ENCODE results near the gene SHFL. TPM values are rescaled to one million over a fixed set of nuclear protein-coding genes. Genes with fewer than 3 reads are reported as not detected.
A peak's percentile ranks its signal among the peaks of the same experiment; 100 is the strongest.

The SHFL gene
- total RNA-seq, 1 experiment from 2014 or later, result 18.5 TPM

- Histone ChIP-seq H3K9ac (ENCODE audit: low read length) (no peak overlapping the region), H3K27ac (ENCODE audit: low read depth, low read length) (no peak overlapping the region), H4K20me1 (ENCODE audit: insufficient read depth) (no peaks in the 10 kb centered on the region), H3K79me2 (ENCODE audit: insufficient read depth, low read length) (no peaks in the 10 kb centered on the region), H3K9me2 (ENCODE audit: insufficient read depth) (no peaks in the 10 kb centered on the region), H2AFZ (ENCODE audit: low read depth, low read length, poor library complexity, severe bottlenecking) (no peak overlapping the region), H3K9me3 (ENCODE audit: control insufficient read depth in 1 of 2, insufficient read depth in 1 of 2, low read depth in 1 of 2, low read length in 2 of 2) (no peaks in the 10 kb centered on the region), H3K27me3 (ENCODE audit: insufficient read depth, low read length) (peaks cover 3% of the 10 kb centered on the region; the same call in 1 of the 2 replicates), H3K36me3 (ENCODE audit: control insufficient read depth in 1 of 2, insufficient read depth in 2 of 2, low read length in 2 of 2) (no peaks in the 10 kb centered on the region), H3K4me3 (replicated peaks in 1 of 2; ENCODE audit: low read depth in 1 of 2, low read length in 2 of 2) (no peak overlapping the region), H3K4me2 (ENCODE audit: low read length) (no peak overlapping the region), H3K4me1 (ENCODE audit: control insufficient read depth in 1 of 2, insufficient read depth in 2 of 2, low read length in 2 of 2) (peaks cover 0 to 1% of the 10 kb centered on the region in 2 experiments; a peak in 2 of 4 replicates)
- TF ChIP-seq CBX3 (IDR thresholded peaks at IDR 0.05; ENCODE audit: low read depth) (peak; percentile 72; the same call in 1 of the 2 replicates), CTCF (IDR thresholded peaks at IDR 0.05 in 2 of 3, conservative IDR thresholded peaks at IDR 0.05 in 1 of 3; ENCODE audit: borderline replicate concordance in 1 of 3, insufficient read depth in 1 of 3, low read depth in 2 of 3, low read length in 2 of 3) (peak; percentile 45 to 61 (median 56); a peak in 5 of 6 replicates), ELF1 (IDR thresholded peaks at IDR 0.05; ENCODE audit: borderline replicate concordance, low read depth) (no peak), RAD21 (IDR thresholded peaks at IDR 0.05; ENCODE audit: low read depth) (peak; percentile 68), ZNF274 (IDR thresholded peaks at IDR 0.05; ENCODE audit: low read depth, low read length) (no peak)
- ATAC-seq (peak; percentile 83), DNase-seq (ENCODE audit: low read depth, low spot score) (peak; percentile 40)
- CTCF ChIA-PET, result interaction anchor here (1.2 to 1.4 kb wide), 4 partner anchors 17 to 185 kb away, joined by 3 to 6 read pairs (median 4); no protein-coding TSS in a partner anchor
- intact Hi-C loops (cut with micrococcal nuclease), result no loop called here
- POLR2A ChIA-PET, result interaction anchor here (0.8 kb wide), 1 partner anchor 9 kb away, joined by 3 read pairs; no protein-coding TSS in a partner anchor
- no TSS peak for BruUV-seq (replicated peaks)
- RAD21 ChIA-PET (ENCODE audit: low non-redundant PET in 1 of 2, low total read pairs in 2 of 2, uncharacterized antibody in 2 of 2, unreplicated experiment in 2 of 2), result no interaction called here
Measured at GRCh38 chr19:10074153-10074552, 12.0 kb upstream of the SHFL start.

GRCh38 chr19:10076535-10076934 is 9.6 kb upstream of the SHFL start:
- ChIA-PET CTCF (no interaction called here), POLR2A (no interaction called here), RAD21 (ENCODE audit: low non-redundant PET in 1 of 2, low total read pairs in 2 of 2, uncharacterized antibody in 2 of 2, unreplicated experiment in 2 of 2) (no interaction called here)
- Histone ChIP-seq H3K4me1 (ENCODE audit: control insufficient read depth in 1 of 2, insufficient read depth in 2 of 2, low read length in 2 of 2) (peaks cover 0 to 2% of the 10 kb centered on the region in 2 experiments; a peak in 1 of 4 replicates), H4K20me1 (ENCODE audit: insufficient read depth) (no peaks in the 10 kb centered on the region), H3K9ac (ENCODE audit: low read length) (no peak overlapping the region), H3K9me2 (ENCODE audit: insufficient read depth) (no peaks in the 10 kb centered on the region), H3K4me3 (replicated peaks in 1 of 2; ENCODE audit: low read depth in 1 of 2, low read length in 2 of 2) (no peak overlapping the region), H3K4me2 (ENCODE audit: low read length) (no peak overlapping the region), H3K79me2 (ENCODE audit: insufficient read depth, low read length) (no peaks in the 10 kb centered on the region), H3K9me3 (ENCODE audit: control insufficient read depth in 1 of 2, insufficient read depth in 1 of 2, low read depth in 1 of 2, low read length in 2 of 2) (no peaks in the 10 kb centered on the region), H3K36me3 (ENCODE audit: control insufficient read depth in 1 of 2, insufficient read depth in 2 of 2, low read length in 2 of 2) (no peaks in the 10 kb centered on the region), H2AFZ (ENCODE audit: low read depth, low read length, poor library complexity, severe bottlenecking) (no peak overlapping the region), H3K27ac (ENCODE audit: low read depth, low read length) (no peak overlapping the region), H3K27me3 (ENCODE audit: insufficient read depth, low read length) (peaks cover 3% of the 10 kb centered on the region; the same call in 1 of the 2 replicates)
- no TSS peak for BruUV-seq (replicated peaks)
- intact Hi-C loops (cut with micrococcal nuclease), result no loop called here
- TF ChIP-seq CEBPB (IDR thresholded peaks at IDR 0.05; ENCODE audit: low read depth) (no peak), CBX3 (IDR thresholded peaks at IDR 0.05; ENCODE audit: low read depth) (no peak), POLR2AphosphoS5 (IDR thresholded peaks at IDR 0.05; ENCODE audit: low read depth, low read length) (no peak), REST (IDR thresholded peaks at IDR 0.05; ENCODE audit: low read depth) (no peak), CTCF (IDR thresholded peaks at IDR 0.05 in 2 of 3, conservative IDR thresholded peaks at IDR 0.05 in 1 of 3; ENCODE audit: borderline replicate concordance in 1 of 3, insufficient read depth in 1 of 3, low read depth in 2 of 3, low read length in 2 of 3) (no peak), FOSL1 (IDR thresholded peaks at IDR 0.05; ENCODE audit: low read depth) (no peak), ZFX (IDR thresholded peaks at IDR 0.05) (no peak), SRF (IDR thresholded peaks at IDR 0.05; ENCODE audit: low read depth) (no peak)
- ATAC-seq (no peak), DNase-seq (ENCODE audit: low read depth, low spot score) (no peak)
